Thyroid gland (tissue), 4 donors: ENCODE data around the gene TMEM128.

Experiments
- CTCF ChIP-seq, 6 experiments: fragments of 200-600 bp in 3 of 6; fragments of 450-650 bp in 3 of 6; sonication (generic) in 3 of 6; IDR thresholded peaks; one replicate each; pipeline ENCODE4 v1.5.1; 2016 to 2019; ENCODE audit warnings: antibody characterized with exemption in 6 of 6, mild to moderate bottlenecking in 2 of 6, inconsistent platforms in 1 of 6, moderate library complexity in 1 of 6
- POLR2A ChIP-seq, 2 donors: fragments of 450-650 bp; IDR thresholded peaks; one replicate each; pipeline ENCODE4 v1.6.1; 2017; ENCODE audit warnings: antibody characterized with exemption in 2 of 2, mild to moderate bottlenecking in 2 of 2, moderate library complexity in 1 of 2

GRCh38 chr4:4206204-4206603 is 41.8 kb downstream of the TMEM128 start:
- TF ChIP-seq POLR2A (IDR thresholded peaks at IDR 0.05) (no peak), CTCF (IDR thresholded peaks at IDR 0.05) (no peak)
